Neural cell (in vitro differentiated cells): Measurements from ENCODE around the gene HIP1. TPM values are rescaled to one million over a fixed set of nuclear protein-coding genes. Genes with fewer than 3 reads are reported as not detected.
"Not testable (repeated sequence)": the region's sequence is repeated elsewhere in the genome, so short reads cannot be mapped to it uniquely, and the experiment has no call there.

Source experiments
- H2AFZ ChIP-seq: fragments of 200-600, 300-800 bp; sonication (generic), shearing (Covaris generic); 2 replicates; pipeline ENCODE4 v1.6.0; 2014; ENCODE audit warnings: low read depth, mild to moderate bottlenecking, antibody characterized with exemption, low read length, moderate library complexity
- H3F3A ChIP-seq: fragments of 200-600 bp; shearing (Covaris generic); 2 replicates; pipeline ENCODE4 v1.6.1; 2016; ENCODE audit warnings: mild to moderate bottlenecking, moderate library complexity, mixed read lengths, antibody characterized with exemption, low read length; ENCODE audit not compliant: insufficient read depth, poor library complexity, severe bottlenecking
- H3K27ac ChIP-seq: fragments of 200-600, 300-800 bp; sonication (generic), shearing (Covaris generic); 2 replicates; pipeline ENCODE4 v1.5.1; 2014; ENCODE audit warnings: mild to moderate bottlenecking, low read length, moderate library complexity
- H3K27me3 ChIP-seq: fragments of 300-800, 200-600 bp; sonication (generic), shearing (Covaris generic); 2 replicates; pipeline ENCODE4 v1.6.0; 2014; ENCODE audit warnings: mild to moderate bottlenecking, low read depth, low read length, moderate library complexity; ENCODE audit not compliant: insufficient read depth
- H3K36me3 ChIP-seq: fragments of 300-800, 200-600 bp; sonication (generic), shearing (Covaris generic); 2 replicates; pipeline ENCODE4 v1.5.1; 2014; ENCODE audit warnings: mild to moderate bottlenecking, antibody characterized with exemption, low read length, moderate library complexity; ENCODE audit not compliant: insufficient read depth
- H3K4me2 ChIP-seq: fragments of 300-800, 200-600 bp; sonication (generic), shearing (Covaris generic); 2 replicates; pipeline ENCODE4 v1.6.0; 2014; ENCODE audit warnings: mild to moderate bottlenecking, low read length
- H3K4me3 ChIP-seq: fragments of 300-800, 200-600 bp; sonication (generic), shearing (Covaris generic); 2 replicates; pipeline ENCODE4 v1.5.1; 2014; ENCODE audit warnings: mild to moderate bottlenecking, low read length, moderate library complexity
- H3K79me2 ChIP-seq: fragments of 200-600 bp; shearing (Covaris generic); replicated peaks from 2 replicates; pipeline ENCODE4 v1.6.0; 2014; ENCODE audit warnings: mild to moderate bottlenecking, low read length, moderate library complexity; ENCODE audit not compliant: insufficient read depth
- H3K9ac ChIP-seq: fragments of 300-800, 200-600 bp; sonication (generic), shearing (Covaris generic); 2 replicates; pipeline ENCODE4 v1.6.1; 2016; ENCODE audit warnings: mild to moderate bottlenecking, low read length, mixed read lengths
- H3K9me2 ChIP-seq: fragments of 200-600 bp; shearing (Covaris generic); 2 replicates; pipeline ENCODE4 v1.6.1; 2016; ENCODE audit warnings: mild to moderate bottlenecking, low read length, mixed read lengths; ENCODE audit not compliant: insufficient read depth
- H3K9me3 ChIP-seq: fragments of 200-600, 300-800 bp; sonication (generic), shearing (Covaris generic); 2 replicates; pipeline ENCODE4 v1.6.1; 2016; ENCODE audit warnings: mild to moderate bottlenecking, mixed run types, low read length, moderate library complexity, mixed read lengths
- H4K20me1 ChIP-seq: fragments of 200-600 bp; shearing (Covaris generic); 2 replicates; pipeline ENCODE4 v1.6.1; 2016; ENCODE audit warnings: mild to moderate bottlenecking, mixed run types; ENCODE audit not compliant: insufficient read depth
- EP300 ChIP-seq: fragments of 450-650 bp; conservative IDR thresholded peaks from 2 replicates; pipeline ENCODE4 v1.6.1; 2014; ENCODE audit warnings: antibody characterized with exemption, mild to moderate bottlenecking, moderate library complexity; ENCODE audit not compliant: poor library complexity, severe bottlenecking
- EZH2 ChIP-seq: fragments of 200-600, 300-800 bp; shearing (Covaris generic), sonication (generic); IDR thresholded peaks from 2 replicates; pipeline ENCODE4 v1.6.1; 2014; ENCODE audit warnings: antibody characterized with exemption, low read length, borderline replicate concordance, mild to moderate bottlenecking; ENCODE audit not compliant: insufficient read depth, poor library complexity, severe bottlenecking
- MXI1 ChIP-seq: fragments of 450-650 bp; conservative IDR thresholded peaks from 2 replicates; pipeline ENCODE4 v1.6.1; 2014; ENCODE audit warnings: antibody characterized with exemption, mild to moderate bottlenecking; ENCODE audit not compliant: poor library complexity, severe bottlenecking
- POLR2AphosphoS5 ChIP-seq: IDR thresholded peaks from 2 replicates; pipeline ENCODE4 v1.6.1; 2012
- RAD21 ChIP-seq: fragments of 450-650 bp; conservative IDR thresholded peaks from 2 replicates; pipeline ENCODE4 v1.6.1; 2014; ENCODE audit warnings: antibody characterized with exemption, mild to moderate bottlenecking, moderate library complexity
- REST ChIP-seq: IDR thresholded peaks from 2 replicates; pipeline ENCODE4 v1.6.1; 2012; ENCODE audit warnings: borderline replicate concordance
- SMC3 ChIP-seq: fragments of 450-650 bp; conservative IDR thresholded peaks from 2 replicates; pipeline ENCODE4 v1.6.1; 2014; ENCODE audit warnings: antibody characterized with exemption, mild to moderate bottlenecking, moderate library complexity; ENCODE audit not compliant: poor library complexity
- TAF1 ChIP-seq: IDR thresholded peaks from 2 replicates; pipeline ENCODE4 v1.6.1; 2012; ENCODE audit warnings: low read depth
- polyA plus RNA-seq: library from polyadenylated mRNA; depleted of rRNA; stranded (reverse); fragments of >200 nt; gene quantifications from 2 replicates; pipeline ENCODE4 v1.2.3, GENCODE V29; 2014
- TF ChIP-seq, protein P1 (sequence below): fragments of 450-650 bp; IDR thresholded peaks from 2 replicates; pipeline ENCODE4 v1.5.1; 2014; ENCODE audit warnings: antibody characterized with exemption, mild to moderate bottlenecking, moderate library complexity; ENCODE audit not compliant: poor library complexity, severe bottlenecking

HIP1 gene
- polyA plus RNA-seq, 1 donor from 2014 or later, result 12.9 TPM

DNA sequence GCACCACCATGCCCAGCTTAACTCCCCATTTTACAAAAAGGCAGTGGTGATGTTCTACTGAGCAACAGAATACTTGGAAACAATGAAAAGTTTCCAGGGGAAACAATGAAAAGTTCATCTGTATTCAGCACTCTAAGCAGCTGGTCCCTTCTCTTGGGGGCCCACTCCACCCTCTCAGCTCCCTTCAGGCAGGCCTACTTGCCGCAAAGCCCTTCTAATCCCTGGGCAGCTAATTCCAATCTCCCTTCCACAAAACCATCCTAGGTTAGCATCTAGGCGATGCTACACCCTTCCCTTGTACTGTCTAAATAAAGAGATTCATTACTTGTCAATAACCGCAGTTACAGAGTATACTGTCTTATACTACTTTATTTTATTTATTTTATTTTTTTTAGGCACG, 167.5 kb downstream of the HIP1 start:
- Histone ChIP-seq H3K27ac (no peak overlapping the region), H3K9me2 (no peaks in the 10 kb centered on the region), H3K27me3 (no peaks in the 10 kb centered on the region), H3K4me3 (no peak overlapping the region), H4K20me1 (no peaks in the 10 kb centered on the region), H3F3A (no peaks in the 10 kb centered on the region), H3K79me2 (no peaks in the 10 kb centered on the region), H3K4me2 (no peak overlapping the region), H3K9ac (no peak overlapping the region), H3K36me3 (no peaks in the 10 kb centered on the region), H2AFZ (no peak overlapping the region), H3K9me3 (no peaks in the 10 kb centered on the region)
- no peak for TF ChIP-seq REST
- TF ChIP-seq EP300, result no peak
- TF ChIP-seq RAD21, result no peak
- TF ChIP-seq MXI1, result no peak
- TF ChIP-seq, protein P1, sequence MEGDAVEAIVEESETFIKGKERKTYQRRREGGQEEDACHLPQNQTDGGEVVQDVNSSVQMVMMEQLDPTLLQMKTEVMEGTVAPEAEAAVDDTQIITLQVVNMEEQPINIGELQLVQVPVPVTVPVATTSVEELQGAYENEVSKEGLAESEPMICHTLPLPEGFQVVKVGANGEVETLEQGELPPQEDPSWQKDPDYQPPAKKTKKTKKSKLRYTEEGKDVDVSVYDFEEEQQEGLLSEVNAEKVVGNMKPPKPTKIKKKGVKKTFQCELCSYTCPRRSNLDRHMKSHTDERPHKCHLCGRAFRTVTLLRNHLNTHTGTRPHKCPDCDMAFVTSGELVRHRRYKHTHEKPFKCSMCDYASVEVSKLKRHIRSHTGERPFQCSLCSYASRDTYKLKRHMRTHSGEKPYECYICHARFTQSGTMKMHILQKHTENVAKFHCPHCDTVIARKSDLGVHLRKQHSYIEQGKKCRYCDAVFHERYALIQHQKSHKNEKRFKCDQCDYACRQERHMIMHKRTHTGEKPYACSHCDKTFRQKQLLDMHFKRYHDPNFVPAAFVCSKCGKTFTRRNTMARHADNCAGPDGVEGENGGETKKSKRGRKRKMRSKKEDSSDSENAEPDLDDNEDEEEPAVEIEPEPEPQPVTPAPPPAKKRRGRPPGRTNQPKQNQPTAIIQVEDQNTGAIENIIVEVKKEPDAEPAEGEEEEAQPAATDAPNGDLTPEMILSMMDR, result no peak
- no peak for TF ChIP-seq TAF1
- TF ChIP-seq SMC3, result no peak
- TF ChIP-seq POLR2AphosphoS5, result no peak
- TF ChIP-seq EZH2, result no peak

DNA sequence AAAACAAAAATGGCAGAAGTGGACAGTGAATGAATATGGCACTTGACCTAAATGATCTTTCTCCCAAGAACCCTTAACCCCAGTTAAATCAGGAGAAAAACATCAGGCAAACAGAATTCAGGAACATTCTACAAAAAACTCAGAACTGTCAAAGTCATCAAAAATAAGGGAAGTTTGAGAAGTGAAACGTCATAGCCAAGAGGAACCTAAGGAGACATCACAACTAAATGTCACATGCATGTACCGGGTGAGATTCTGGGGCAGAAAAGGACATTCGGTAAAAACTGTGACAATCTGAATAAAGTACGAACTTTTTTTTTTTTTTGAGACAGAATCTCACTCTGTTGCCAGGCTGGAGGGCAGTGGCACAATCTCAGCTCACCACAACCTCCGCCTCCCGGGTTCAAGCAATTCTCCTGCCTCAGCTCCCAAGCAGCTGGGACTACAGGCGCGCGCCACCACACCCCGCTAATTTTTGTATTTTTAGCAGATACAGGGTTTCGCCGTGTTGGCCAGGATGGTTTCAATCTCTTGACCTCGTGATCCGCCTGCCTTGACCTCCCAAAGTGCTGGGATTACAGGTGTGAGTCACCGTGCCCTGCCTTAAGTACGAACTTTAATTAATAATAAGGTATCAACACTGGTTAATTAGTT, 169.0 kb downstream of the HIP1 start:
- H3K9me3 ChIP-seq, H3K36me3 ChIP-seq, H3K4me3 ChIP-seq, H3K27ac ChIP-seq, H3K4me2 ChIP-seq, H4K20me1 ChIP-seq, H3F3A ChIP-seq, H2AFZ ChIP-seq, H3K27me3 ChIP-seq, H3K79me2 ChIP-seq, H3K9ac ChIP-seq, H3K9me2 ChIP-seq: not testable (repeated sequence)
